ENCODE data around the gene MYOZ3. TPM values are rescaled to one million over a fixed set of nuclear protein-coding genes. Genes with fewer than 3 reads are reported as not detected.

The MYOZ3 gene, protein sequence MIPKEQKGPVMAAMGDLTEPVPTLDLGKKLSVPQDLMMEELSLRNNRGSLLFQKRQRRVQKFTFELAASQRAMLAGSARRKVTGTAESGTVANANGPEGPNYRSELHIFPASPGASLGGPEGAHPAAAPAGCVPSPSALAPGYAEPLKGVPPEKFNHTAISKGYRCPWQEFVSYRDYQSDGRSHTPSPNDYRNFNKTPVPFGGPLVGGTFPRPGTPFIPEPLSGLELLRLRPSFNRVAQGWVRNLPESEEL
- total RNA-seq (2022; extraction: Qiagen RNA extraction; ENCODE audit: low read depth), result 0.05 to 0.09 TPM (median 0.06 TPM) in 4 of 5 replicates, not detected in the other

GRCh38 chr5:150661086-150661485, at the start of gene MYOZ3:
TSS of gene MYOZ3 (plus strand) at chr5:150661251. CDS start at chr5:150662942, 1,691 bp downstream.

DNA sequence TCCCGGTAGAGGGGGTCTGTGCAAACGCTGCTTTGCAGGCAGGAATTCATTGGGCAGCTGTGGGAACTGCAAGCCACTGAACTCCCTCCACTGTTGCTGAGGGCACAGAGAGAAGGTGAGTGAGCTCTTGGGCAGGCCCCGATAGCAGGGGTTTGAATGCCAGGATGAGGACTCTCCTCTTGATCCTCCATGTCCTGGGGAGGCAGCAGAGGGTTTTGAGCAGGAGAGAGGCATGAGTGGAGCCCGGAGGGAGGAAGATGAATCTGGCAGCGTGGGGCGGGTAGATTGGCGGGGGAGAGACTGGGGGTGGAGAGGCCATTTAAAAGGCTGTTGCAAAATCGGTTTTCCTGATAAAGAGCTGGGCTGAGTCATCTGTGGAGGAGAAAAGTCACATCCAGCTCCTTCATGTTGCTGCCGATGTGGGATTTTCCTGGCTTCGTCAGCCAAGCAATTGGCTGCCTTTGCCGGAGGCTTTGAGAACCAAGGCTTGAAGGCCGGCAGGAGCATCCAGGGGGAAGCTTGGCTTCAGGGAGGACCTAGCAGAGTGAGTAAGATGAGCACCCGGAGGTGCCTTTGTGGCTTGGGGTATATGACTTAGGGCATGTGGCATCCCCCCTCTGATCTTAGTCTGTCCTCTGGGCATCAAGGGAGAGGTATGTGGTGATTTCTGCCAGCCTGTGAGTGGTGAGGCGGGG, 20.6 kb upstream of the MYOZ3 start, which contains the start of gene SYNPO:
SYNPO (plus strand) TSS at position 350 of the 695 bp plus-strand sequence. CDS start 7,616 bp downstream, outside the sequence.

GRCh38 chr5:150700594-150701377, 39.7 kb downstream of the MYOZ3 start, which contains the start of gene RBM22:
TSS of gene RBM22 (minus strand) at chr5:150701062. CDS start at chr5:150700985, 77 bp downstream.

Other genes with a start within 250 kb of the MYOZ3 start
- 0.08 to 0.10 TPM (median 0.09 TPM) in 3 of 5 replicates, not detected in the others for gene CD74, start 248.3 kb upstream of the MYOZ3 start, total RNA-seq (2022; extraction: Qiagen RNA extraction; ENCODE audit: low read depth)
- gene RPS14, start 211.5 kb upstream of the MYOZ3 start, total RNA-seq (2022; extraction: Qiagen RNA extraction; ENCODE audit: low read depth), result 2,817 to 3,200 TPM (median 3,076 TPM) in 5 replicates
- 46.7 to 73.2 TPM (median 59.2 TPM) in 5 replicates for gene NDST1, start 153.1 kb upstream of the MYOZ3 start, total RNA-seq (2022; extraction: Qiagen RNA extraction; ENCODE audit: low read depth)
- gene SYNPO, start 20.6 kb upstream of the MYOZ3 start, total RNA-seq (2022; extraction: Qiagen RNA extraction; ENCODE audit: low read depth), result 25.3 to 32.6 TPM (median 29.7 TPM) in 5 replicates
- 47.8 to 57.5 TPM (median 51.0 TPM) in 5 replicates for gene RBM22, start 39.8 kb downstream of the MYOZ3 start, total RNA-seq (2022; extraction: Qiagen RNA extraction; ENCODE audit: low read depth)
- 17.3 to 19.8 TPM (median 18.4 TPM) in 5 replicates for gene DCTN4, start 97.8 kb downstream of the MYOZ3 start, total RNA-seq (2022; extraction: Qiagen RNA extraction; ENCODE audit: low read depth)
- gene SMIM3, start 117.5 kb downstream of the MYOZ3 start, total RNA-seq (2022; extraction: Qiagen RNA extraction; ENCODE audit: low read depth), result 3.0 to 4.4 TPM (median 3.6 TPM) in 5 replicates
- 0.13 to 0.40 TPM in 2 of 5 replicates, not detected in the others for gene IRGM, start 185.3 kb downstream of the MYOZ3 start, total RNA-seq (2022; extraction: Qiagen RNA extraction; ENCODE audit: low read depth)
- gene ZNF300, start 243.7 kb downstream of the MYOZ3 start, total RNA-seq (2022; extraction: Qiagen RNA extraction; ENCODE audit: low read depth), result 2.3 to 3.1 TPM (median 2.6 TPM) in 5 replicates

Data from A549 treated with CpdA at 1 μM for 4 hours (cell line).